Head of caudate nucleus (tissue), 42 donors: ENCODE measurements around the gene GTF2E1.
"Not testable (repeated sequence)": the region's sequence is repeated elsewhere in the genome, so short reads cannot be mapped to it uniquely, and the experiment has no call there.

Experiments
- DNase-seq, 42 donors: peaks; one replicate each; pipeline versions ENCODE4 v3.0.0 to v3.0.0-alpha.2; 2020 to 2021; ENCODE audit warnings: mixed read lengths in 7 of 42
- intact Hi-C: fragments of 100-400 bp; cut with DNase I; formaldehyde crosslinking; loops from one replicate; pipeline ENCODE4 v1.15.0; 2022

Gene GTF2E1

GRCh38 chr3:120742198-120742848, at the start of gene GTF2E1, which contains the start of gene RABL3:
GTF2E1 (plus strand) TSS chr3:120742744; CDS start chr3:120750553, 7,809 bp downstream.
RABL3 (minus strand) TSS chr3:120742516; CDS start chr3:120742507, 9 bp downstream.
- intact Hi-C loops, result no loop called here

GRCh38 chr3:120693439-120694171, 48.9 kb upstream of the GTF2E1 start:
- intact Hi-C loops, result no loop called here
- no peak for DNase-seq

More at GRCh38 chr3:120742198-120742848, at the start of gene GTF2E1, which contains the start of gene RABL3:
- peak; percentile 94 to 100 (median 99) for DNase-seq

- intact Hi-C loops, result no loop called here
- DNase-seq, result no peak
Measured at GRCh38 chr3:120699333-120699732, 43.2 kb upstream of the GTF2E1 start.

GRCh38 chr3:120705884-120706582, 36.5 kb upstream of the GTF2E1 start:
- DNase-seq, result no peak
- intact Hi-C loops, result no loop called here

- intact Hi-C loops, result no loop called here
- DNase-seq, result no peak
Measured at GRCh38 chr3:120706950-120707349, 35.6 kb upstream of the GTF2E1 start.

GRCh38 chr3:120708408-120708807, 34.1 kb upstream of the GTF2E1 start:
- DNase-seq, result no peak
- intact Hi-C loops, result no loop called here

GRCh38 chr3:120710369-120710768, 32.2 kb upstream of the GTF2E1 start:
- DNase-seq, result no peak
- intact Hi-C loops, result no loop called here

- intact Hi-C loops, result no loop called here
- no peak for DNase-seq
Measured at GRCh38 chr3:120713262-120713661, 29.3 kb upstream of the GTF2E1 start.

GRCh38 chr3:120719167-120719834, 23.2 kb upstream of the GTF2E1 start:
- intact Hi-C loops, result not testable (repeated sequence)
- DNase-seq, result peak in 19 of 42 donors; percentile 5 to 54 (median 24)

- intact Hi-C loops, result no loop called here
- no peak for DNase-seq
Measured at GRCh38 chr3:120726791-120727190, 15.8 kb upstream of the GTF2E1 start.

GRCh38 chr3:120730576-120731542, 11.7 kb upstream of the GTF2E1 start:
- no peak for DNase-seq
- intact Hi-C loops, result no loop called here

GRCh38 chr3:120738006-120738405, 4.5 kb upstream of the GTF2E1 start:
- intact Hi-C loops, DNase-seq: not testable (repeated sequence)

GRCh38 chr3:120741320-120741719, 1.2 kb upstream of the GTF2E1 start:
- no peak for DNase-seq
- intact Hi-C loops, result no loop called here

GRCh38 chr3:120741837-120742197, 727 bp upstream of the GTF2E1 start:
- DNase-seq, result no peak
- intact Hi-C loops, result no loop called here

GRCh38 chr3:120742849-120743365, 363 bp downstream of the GTF2E1 start:
- peak in 11 of 42 donors; percentile 5 to 54 (median 15) for DNase-seq
- intact Hi-C loops, result no loop called here

GRCh38 chr3:120743556-120744195, 1.1 kb downstream of the GTF2E1 start:
- intact Hi-C loops, result no loop called here
- no peak for DNase-seq

GRCh38 chr3:120745466-120745865, 2.9 kb downstream of the GTF2E1 start:
- intact Hi-C loops, result no loop called here

GRCh38 chr3:120749843-120750242, 7.3 kb downstream of the GTF2E1 start:
- intact Hi-C loops, result no loop called here
- no peak for DNase-seq

More at GRCh38 chr3:120745466-120745865, 2.9 kb downstream of the GTF2E1 start:
- DNase-seq, result no peak
